BE2C (cell line): Measurements from ENCODE around the gene PODNL1.

Experiments
- DNase-seq: peaks from one replicate; pipeline ENCODE4 v3.0.0-alpha.2; 2020
- H3K27me3 ChIP-seq: fragments of 250-450 bp; sonication (Bioruptor Pico); 2 replicates; pipeline ENCODE4 v1.5.1; 2020; ENCODE audit warnings: mild to moderate bottlenecking
- H3K36me3 ChIP-seq: fragments of 250-450 bp; sonication (Bioruptor Pico); 2 replicates; pipeline ENCODE4 v1.5.1; 2020; ENCODE audit warnings: mild to moderate bottlenecking
- H3K4me1 ChIP-seq: fragments of 250-450 bp; sonication (Bioruptor Pico); 2 replicates; pipeline ENCODE4 v1.5.1; 2020
- H3K4me3 ChIP-seq: 2 replicates; pipeline ENCODE4 v1.5.1; 2011; ENCODE audit warnings: low read depth, low read length
- H3K9me3 ChIP-seq: fragments of 250-450 bp; sonication (Bioruptor Pico); 2 replicates; pipeline ENCODE4 v1.5.1; 2020
- TF ChIP-seq, protein P1 (sequence below): IDR thresholded peaks from 2 replicates; pipeline ENCODE4 v1.5.1; 2012; ENCODE audit warnings: mild to moderate bottlenecking, low read depth, low read length

The PODNL1 gene

DNA sequence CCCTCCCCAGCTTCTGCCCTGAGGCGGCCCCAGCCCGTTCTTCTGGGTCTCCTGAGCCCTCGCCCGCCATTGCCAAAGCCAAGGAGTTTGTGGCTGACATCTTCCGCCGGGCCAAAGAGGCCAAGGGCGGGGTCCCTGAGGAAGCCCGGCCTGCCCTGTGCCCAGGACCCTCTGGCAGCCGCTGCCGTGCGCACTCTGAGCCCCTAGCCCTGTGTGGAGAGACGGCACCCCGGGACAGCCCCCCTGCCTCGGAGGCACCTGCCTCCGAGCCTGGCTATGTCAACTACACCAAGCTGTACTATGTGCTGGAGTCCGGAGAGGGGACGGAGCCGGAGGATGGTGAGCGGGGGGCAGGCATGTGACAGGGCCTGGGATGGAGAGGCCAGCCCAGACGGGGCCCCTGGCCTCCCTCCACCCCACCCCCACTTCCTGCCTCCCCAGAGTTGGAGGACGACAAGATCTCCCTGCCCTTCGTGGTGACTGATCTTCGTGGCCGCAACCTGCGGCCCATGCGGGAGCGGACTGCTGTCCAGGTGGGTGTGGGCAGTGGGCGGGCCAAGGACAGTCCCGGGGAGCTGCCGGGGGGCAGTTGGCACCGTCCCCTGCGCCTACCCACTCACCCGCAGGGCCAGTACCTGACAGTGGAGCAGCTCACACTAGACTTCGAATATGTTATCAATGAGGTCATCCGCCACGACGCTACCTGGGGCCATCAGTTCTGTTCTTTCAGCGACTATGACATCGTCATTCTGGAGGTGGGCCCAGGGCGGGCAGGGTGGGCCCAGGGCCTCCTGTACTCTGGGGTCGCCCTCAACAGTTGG lies 21.1 kb upstream of the PODNL1 start:
- TF ChIP-seq, protein P1, sequence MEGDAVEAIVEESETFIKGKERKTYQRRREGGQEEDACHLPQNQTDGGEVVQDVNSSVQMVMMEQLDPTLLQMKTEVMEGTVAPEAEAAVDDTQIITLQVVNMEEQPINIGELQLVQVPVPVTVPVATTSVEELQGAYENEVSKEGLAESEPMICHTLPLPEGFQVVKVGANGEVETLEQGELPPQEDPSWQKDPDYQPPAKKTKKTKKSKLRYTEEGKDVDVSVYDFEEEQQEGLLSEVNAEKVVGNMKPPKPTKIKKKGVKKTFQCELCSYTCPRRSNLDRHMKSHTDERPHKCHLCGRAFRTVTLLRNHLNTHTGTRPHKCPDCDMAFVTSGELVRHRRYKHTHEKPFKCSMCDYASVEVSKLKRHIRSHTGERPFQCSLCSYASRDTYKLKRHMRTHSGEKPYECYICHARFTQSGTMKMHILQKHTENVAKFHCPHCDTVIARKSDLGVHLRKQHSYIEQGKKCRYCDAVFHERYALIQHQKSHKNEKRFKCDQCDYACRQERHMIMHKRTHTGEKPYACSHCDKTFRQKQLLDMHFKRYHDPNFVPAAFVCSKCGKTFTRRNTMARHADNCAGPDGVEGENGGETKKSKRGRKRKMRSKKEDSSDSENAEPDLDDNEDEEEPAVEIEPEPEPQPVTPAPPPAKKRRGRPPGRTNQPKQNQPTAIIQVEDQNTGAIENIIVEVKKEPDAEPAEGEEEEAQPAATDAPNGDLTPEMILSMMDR, result no peak
- no peaks in the 10 kb centered on the region for H3K4me1 ChIP-seq
- peaks cover 69% of the 10 kb centered on the region for H3K36me3 ChIP-seq
- DNase-seq, result no peak
- H3K9me3 ChIP-seq, result no peaks in the 10 kb centered on the region
- no peak overlapping the region for H3K4me3 ChIP-seq
- no peaks in the 10 kb centered on the region for H3K27me3 ChIP-seq

DNA sequence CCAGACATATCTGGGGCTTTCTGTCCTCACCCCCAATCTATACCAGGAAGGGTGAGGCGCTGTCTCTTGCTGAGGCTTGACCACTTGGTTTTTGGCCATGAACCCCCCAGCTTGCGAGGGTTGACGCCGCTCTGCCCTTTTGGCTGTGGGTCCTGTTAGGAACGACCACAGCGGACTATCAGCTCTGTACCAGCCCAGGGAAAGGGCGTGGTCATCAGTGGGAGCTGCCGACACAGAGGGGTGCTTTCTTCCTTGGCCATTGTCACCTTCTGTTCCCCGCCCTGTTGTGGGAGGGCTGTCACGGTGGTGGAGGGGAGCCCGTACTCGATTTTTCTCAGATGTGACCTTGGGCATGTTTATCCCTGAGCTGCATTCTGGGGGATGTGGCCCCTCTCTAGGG lies 19.8 kb upstream of the PODNL1 start:
- no peaks in the 10 kb centered on the region for H3K27me3 ChIP-seq
- no peak for DNase-seq
- no peaks in the 10 kb centered on the region for H3K9me3 ChIP-seq
- TF ChIP-seq, protein P1, result no peak
- peaks cover 67% of the 10 kb centered on the region for H3K36me3 ChIP-seq
- H3K4me3 ChIP-seq, result no peak overlapping the region
- H3K4me1 ChIP-seq, result peaks cover 3% of the 10 kb centered on the region; the same call in 1 of the 2 replicates

DNA sequence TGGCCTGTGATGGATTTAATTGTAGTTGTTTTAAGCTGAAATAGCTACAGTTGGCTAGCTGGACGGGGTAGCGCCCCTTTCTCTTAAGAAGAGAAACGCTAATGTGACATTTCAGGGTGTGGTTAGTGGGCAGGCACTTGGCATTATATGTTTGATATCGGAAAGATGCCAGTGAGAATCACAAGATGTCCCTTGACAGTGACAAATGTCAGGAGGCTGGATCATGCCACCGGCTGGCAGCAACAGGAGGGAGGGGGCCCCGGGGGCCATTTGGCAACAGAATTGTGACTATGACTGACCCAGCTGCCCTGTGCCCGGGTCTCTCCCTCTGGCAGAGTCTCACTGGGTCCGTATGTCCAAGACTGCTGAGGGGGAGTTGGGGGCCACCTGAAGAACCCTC lies 18.8 kb upstream of the PODNL1 start:
- no peaks in the 10 kb centered on the region for H3K27me3 ChIP-seq
- H3K4me3 ChIP-seq, result no peak overlapping the region
- H3K9me3 ChIP-seq, result no peaks in the 10 kb centered on the region
- H3K4me1 ChIP-seq, result peaks cover 3% of the 10 kb centered on the region; the same call in 1 of the 2 replicates
- no peak for DNase-seq
- H3K36me3 ChIP-seq, result peaks cover 63% of the 10 kb centered on the region
- TF ChIP-seq, protein P1, result no peak

DNA sequence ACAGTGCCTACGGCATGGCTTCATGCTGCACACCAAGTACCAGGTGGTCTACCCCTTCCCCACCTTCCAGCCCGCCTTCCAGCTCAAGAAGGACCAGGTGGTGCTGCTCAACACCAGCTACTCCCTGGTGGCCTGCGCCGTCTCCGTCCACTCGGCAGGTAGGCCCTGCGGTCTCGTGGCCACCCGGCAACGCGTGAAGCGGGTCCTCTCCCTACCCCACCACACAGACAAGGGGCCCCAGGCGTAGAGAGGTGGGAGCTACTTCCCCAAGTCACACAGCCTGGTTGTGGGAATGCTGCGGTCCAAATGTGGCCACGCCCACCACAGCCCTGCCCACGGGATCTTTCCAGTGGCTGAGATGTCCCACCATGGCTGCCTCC lies 18.1 kb upstream of the PODNL1 start:
- Histone ChIP-seq H3K4me3 (no peak overlapping the region), H3K27me3 (no peaks in the 10 kb centered on the region), H3K36me3 (peaks cover 61% of the 10 kb centered on the region), H3K4me1 (peaks cover 3% of the 10 kb centered on the region; the same call in 1 of the 2 replicates), H3K9me3 (no peaks in the 10 kb centered on the region)
- TF ChIP-seq, protein P1, result no peak
- no peak for DNase-seq

- H3K4me3 ChIP-seq, result no peak overlapping the region
- H3K4me1 ChIP-seq, result peaks cover 3% of the 10 kb centered on the region; the same call in 1 of the 2 replicates
- peaks cover 59% of the 10 kb centered on the region for H3K36me3 ChIP-seq
- TF ChIP-seq, protein P1, result no peak
- no peak for DNase-seq
- H3K9me3 ChIP-seq, result no peaks in the 10 kb centered on the region
- H3K27me3 ChIP-seq, result no peaks in the 10 kb centered on the region
Observed at GRCh38 chr19:13955662-13956364, 17.6 kb upstream of the PODNL1 start.

- Histone ChIP-seq H3K4me1 (peaks cover 3% of the 10 kb centered on the region; the same call in 1 of the 2 replicates), H3K36me3 (peaks cover 46% of the 10 kb centered on the region), H3K4me3 (no peak overlapping the region), H3K27me3 (no peaks in the 10 kb centered on the region), H3K9me3 (no peaks in the 10 kb centered on the region)
- TF ChIP-seq, protein P1, result no peak
- DNase-seq, result no peak
Observed at GRCh38 chr19:13954185-13954584, 16.0 kb upstream of the PODNL1 start.
